ENCODE data around the gene SMYD1.

The SMYD1 gene

GRCh38 chr2:88090446-88091283 lies 23.0 kb downstream of the SMYD1 start:
- no peak for DNase-seq

DNA sequence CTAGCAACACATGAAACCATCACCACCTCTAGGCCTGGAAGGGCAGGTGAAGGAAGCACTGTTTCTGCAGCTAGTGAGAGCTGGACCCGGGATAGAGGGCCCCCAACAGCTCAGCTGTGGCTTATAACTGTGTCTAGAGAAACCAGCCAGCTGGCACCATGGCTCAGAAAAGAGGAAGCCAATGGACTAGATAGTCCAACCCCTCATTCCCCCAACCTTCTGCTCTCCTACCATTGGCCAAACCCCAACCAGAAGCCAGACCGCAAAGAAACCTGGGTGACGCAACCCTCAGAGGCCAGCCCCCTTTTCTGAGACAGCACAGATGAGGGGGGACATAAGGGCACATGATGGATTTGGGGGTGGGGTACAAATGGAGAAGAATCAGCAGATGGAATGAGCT lies 24.3 kb downstream of the SMYD1 start:
- no peak for DNase-seq

DNA sequence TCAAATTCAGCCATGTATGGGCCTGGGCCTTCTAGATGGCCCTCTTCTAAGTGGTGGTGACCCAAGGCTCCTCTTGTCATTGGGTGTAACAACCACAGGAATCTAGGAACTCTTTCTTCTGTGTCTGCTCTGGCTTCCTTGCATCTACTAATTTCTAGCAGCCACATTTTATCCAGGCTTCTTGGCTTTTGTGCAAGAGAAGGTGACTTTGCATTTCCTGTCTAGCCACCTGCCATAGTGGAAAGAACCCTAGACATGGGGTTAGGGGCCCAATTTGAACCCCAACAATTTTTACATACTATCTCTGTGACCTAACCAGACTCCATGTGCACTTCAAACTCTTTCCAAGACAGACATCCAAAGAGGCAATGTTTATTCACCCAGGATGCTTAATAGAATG lies 25.1 kb downstream of the SMYD1 start:
- DNase-seq = no peak

- no peak for DNase-seq
These were observed 27.4 kb downstream of the SMYD1 start for GRCh38 chr2:88095022-88095421.

GRCh38 chr2:88096708-88097107 lies 29.1 kb downstream of the SMYD1 start:
- no peak for DNase-seq

DNA sequence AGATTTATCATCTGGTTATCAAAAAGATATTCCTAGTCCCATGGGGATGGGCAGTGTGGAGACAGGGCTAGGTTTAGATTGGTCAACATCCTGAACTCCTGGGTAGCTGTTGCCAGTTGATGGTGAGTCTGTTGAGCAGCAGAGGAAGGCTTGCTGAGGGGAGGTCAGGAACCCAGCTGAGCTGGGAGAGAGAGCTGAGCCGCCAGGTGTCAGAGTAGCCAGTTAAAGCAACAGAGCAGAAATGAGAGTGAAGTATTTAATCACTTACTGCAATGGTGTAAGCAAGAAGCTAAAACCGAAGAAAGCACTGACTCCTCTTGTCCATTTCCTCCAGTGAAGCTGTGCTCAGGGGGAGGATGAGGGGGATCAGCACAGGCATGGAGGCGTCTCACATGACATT lies 29.6 kb downstream of the SMYD1 start:
- DNase-seq = no peak

DNA sequence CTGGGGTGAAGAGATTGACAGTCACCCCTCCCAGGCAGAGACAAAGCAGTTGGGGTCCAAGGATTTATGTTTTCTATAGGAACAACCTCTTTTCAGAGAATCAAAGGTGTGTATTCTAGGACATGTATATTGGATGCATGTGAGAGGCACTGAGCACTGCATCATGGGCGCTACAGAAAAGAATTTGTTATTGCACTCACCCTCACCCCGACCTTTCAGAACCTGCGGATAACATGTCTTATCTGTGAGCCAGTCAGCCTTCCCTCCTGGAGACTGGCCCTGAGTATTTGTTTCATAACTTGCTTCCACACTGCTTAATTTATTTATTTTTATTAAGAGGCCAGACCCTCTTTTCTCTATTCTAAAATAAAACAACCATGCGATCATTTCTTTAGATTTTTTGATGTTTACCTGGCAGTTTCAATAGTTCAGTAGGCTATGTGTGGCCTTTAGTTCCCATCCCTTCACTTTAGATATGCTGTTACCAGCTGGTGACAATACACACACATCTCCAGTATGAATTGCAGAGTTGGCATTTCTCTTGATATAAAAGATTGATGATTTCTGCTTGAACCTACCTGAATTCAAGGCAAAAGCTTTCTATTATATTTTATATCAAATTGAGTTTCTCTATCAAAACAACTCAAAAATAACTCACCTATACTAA lies 30.4 kb downstream of the SMYD1 start:
- DNase-seq = no peak

GRCh38 chr2:88098558-88098900 lies 30.9 kb downstream of the SMYD1 start:
- no peak for DNase-seq

DNA sequence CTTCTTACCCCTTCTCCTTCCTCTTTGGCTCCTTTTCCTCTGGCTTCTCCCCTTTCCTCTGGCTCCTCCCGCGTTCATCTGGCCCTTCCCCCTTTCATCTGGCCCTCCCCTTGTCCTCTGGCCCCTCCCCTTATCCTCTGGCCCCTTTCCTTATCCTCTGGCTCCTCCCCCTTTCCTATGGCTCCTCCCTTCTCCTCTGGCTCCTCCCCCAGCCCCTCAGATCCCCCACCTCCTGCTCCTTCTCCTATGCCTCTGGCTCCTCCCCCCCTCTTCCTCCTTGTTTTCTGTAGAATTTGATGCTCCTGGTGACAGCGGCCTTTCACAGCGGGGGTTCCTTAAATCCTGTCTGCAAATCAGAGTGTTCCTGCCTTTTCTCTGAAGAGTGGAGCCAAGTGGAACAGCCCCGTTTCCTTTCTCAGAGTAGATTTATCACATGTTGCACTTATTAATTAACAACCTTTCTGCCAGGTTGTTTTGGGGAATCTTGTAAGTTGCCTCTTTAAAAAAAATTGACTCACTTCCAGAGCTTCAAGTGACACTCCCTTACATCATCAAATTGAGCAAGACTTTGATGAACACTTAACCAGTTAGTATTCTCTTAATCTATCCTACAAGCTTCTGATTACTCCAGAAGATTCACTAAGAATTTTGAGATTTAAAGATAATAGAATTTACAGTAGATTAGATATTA lies 32.3 kb downstream of the SMYD1 start:
- DNase-seq = no peak

DNA sequence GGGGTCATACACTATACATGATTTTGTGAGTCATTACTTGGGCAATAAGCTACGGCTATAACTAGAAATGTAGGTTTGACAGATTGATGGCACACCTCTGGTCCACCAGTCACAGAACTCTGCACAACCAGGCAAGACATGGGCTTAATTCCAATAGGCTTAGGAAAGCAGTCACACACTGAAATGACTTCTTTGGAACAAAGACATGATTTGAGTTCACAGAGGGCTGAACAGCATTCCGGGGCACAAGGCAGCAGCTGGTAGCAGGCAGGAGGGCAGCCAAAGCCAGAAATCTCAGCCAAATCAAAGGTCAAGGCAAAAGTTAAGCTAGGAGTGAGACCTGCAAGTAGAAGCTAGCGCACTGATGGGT lies 32.8 kb downstream of the SMYD1 start:
- DNase-seq = no peak

GRCh38 chr2:88108796-88109195 lies 41.2 kb downstream of the SMYD1 start:
- DNase-seq = no peak

- no peak for DNase-seq
These were observed 43.2 kb downstream of the SMYD1 start for GRCh38 chr2:88110830-88111229.

GRCh38 chr2:88113069-88113468 lies 45.4 kb downstream of the SMYD1 start:
- DNase-seq = no peak

GRCh38 chr2:88114889-88115288 lies 47.3 kb downstream of the SMYD1 start:
- DNase-seq = no peak

GRCh38 chr2:88115825-88116518 lies 48.3 kb downstream of the SMYD1 start:
- DNase-seq = no peak

DNA sequence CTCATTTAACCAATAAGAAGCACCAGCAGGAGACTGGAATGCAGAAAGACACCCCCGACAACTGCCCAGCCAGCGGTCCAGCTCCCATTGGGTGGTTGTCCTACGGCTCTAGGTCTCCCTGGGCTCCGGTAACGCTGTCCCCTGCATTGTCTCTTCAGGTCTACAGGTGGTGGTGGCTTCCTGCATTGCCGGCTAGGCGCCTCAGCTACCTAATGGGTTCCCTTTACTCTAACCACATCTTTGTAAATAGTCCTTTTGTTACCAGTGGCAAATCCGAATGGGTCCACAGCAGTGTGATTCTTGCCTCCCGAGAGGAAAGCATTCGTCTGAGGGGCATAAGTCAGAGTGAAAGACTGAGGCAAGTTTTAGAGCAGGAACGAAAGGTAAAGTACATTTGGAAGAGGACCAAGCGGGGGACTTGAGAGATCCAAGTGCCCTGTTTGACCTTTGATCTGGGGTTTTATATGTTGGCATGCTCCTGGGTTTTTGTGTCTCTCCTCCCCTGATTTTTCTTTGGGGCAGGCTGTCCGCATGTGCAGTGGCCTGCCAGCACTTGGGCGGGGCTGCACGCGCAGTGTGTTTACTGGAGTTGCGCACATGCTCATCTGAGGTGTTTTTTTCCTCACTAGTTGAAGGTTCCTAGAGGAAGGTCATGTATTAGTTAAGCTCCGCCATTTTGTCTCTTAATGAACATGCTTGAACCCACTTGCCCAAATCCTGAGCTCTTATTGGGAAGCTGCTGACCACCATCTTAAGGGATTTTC lies 49.2 kb downstream of the SMYD1 start:
- no peak for DNase-seq

DNA sequence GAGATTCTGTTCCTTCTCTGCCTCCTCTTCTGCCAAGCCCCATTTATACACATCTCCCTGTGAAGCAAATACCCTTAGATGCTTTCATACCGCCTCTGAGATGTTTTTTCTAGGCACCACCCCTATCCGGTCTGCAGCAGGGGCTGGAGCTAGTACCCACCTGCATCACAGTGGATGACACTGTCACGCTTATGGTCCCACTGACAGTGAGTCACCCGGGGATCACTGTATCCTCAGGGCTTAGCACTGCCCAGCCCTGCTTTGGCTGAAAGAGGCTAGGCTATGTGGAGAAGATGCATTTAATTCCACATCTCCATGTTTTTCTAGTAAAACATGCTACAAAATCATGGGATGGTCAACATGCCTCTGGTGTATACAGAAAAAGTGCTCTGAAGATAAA lies 50.3 kb downstream of the SMYD1 start:
- DNase-seq = no peak

GRCh38 chr2:88121678-88122077 lies 54.1 kb downstream of the SMYD1 start:
- no peak for DNase-seq

- no peak for DNase-seq
These were observed 54.7 kb downstream of the SMYD1 start for GRCh38 chr2:88122141-88122884.

- no peak for DNase-seq
These were observed 55.7 kb downstream of the SMYD1 start for GRCh38 chr2:88123164-88123974.

Measured in NCI-H2227 treated with DMSO at 0.1 percent for 48 hours (cell line).